Activated CD4-positive, alpha-beta T cell treated with anti-CD3 and anti-CD28 coated beads for 48 hours (primary cell): Measurements from ENCODE around the gene HTR3A.
"Not testable (repeated sequence)": the region's sequence is repeated elsewhere in the genome, so short reads cannot be mapped to it uniquely, and the experiment has no call there.

ENCODE experiments used
- DNase-seq: peaks from one replicate; pipeline ENCODE4 v3.0.0-alpha.2; 2020

HTR3A gene

GRCh38 chr11:113974741-113975470 lies at the start of gene HTR3A:
TSS of gene HTR3A (plus strand) at chr11:113975108. CDS start at chr11:113975326, 218 bp downstream.
- no peak for DNase-seq

- DNase-seq: no peak
Measured at GRCh38 chr11:113926273-113927197, 48.4 kb upstream of the HTR3A start.

GRCh38 chr11:113928311-113928710 lies 46.6 kb upstream of the HTR3A start:
- no peak for DNase-seq

- no peak for DNase-seq
Measured at GRCh38 chr11:113932788-113933187, 42.1 kb upstream of the HTR3A start.

GRCh38 chr11:113934193-113934592 lies 40.7 kb upstream of the HTR3A start:
- not testable (repeated sequence) for DNase-seq

GRCh38 chr11:113934761-113935160 lies 40.1 kb upstream of the HTR3A start:
- no peak for DNase-seq

- no peak for DNase-seq
Measured at GRCh38 chr11:113935858-113936257, 39.0 kb upstream of the HTR3A start.

GRCh38 chr11:113937918-113938317 lies 37.0 kb upstream of the HTR3A start:
- DNase-seq: no peak

GRCh38 chr11:113942256-113942655 lies 32.7 kb upstream of the HTR3A start:
- no peak for DNase-seq

- DNase-seq: not testable (repeated sequence)
Measured at GRCh38 chr11:113946162-113946561, 28.7 kb upstream of the HTR3A start.

- DNase-seq: no peak
Measured at GRCh38 chr11:113947994-113948393, 26.9 kb upstream of the HTR3A start.

GRCh38 chr11:113949891-113950290 lies 25.0 kb upstream of the HTR3A start:
- DNase-seq: no peak

- no peak for DNase-seq
Measured at GRCh38 chr11:113951537-113951936, 23.4 kb upstream of the HTR3A start.

- no peak for DNase-seq
Measured at GRCh38 chr11:113952070-113952469, 22.8 kb upstream of the HTR3A start.

GRCh38 chr11:113952588-113952987 lies 22.3 kb upstream of the HTR3A start:
- no peak for DNase-seq

- no peak for DNase-seq
Measured at GRCh38 chr11:113954235-113954634, 20.7 kb upstream of the HTR3A start.

GRCh38 chr11:113956986-113957385 lies 17.9 kb upstream of the HTR3A start:
- no peak for DNase-seq

GRCh38 chr11:113960702-113961330 lies 14.1 kb upstream of the HTR3A start:
- no peak for DNase-seq

GRCh38 chr11:113967361-113967760 lies 7.5 kb upstream of the HTR3A start:
- DNase-seq: no peak

GRCh38 chr11:113971506-113972195 lies 3.3 kb upstream of the HTR3A start:
- no peak for DNase-seq

GRCh38 chr11:113977071-113977490 lies 2.2 kb downstream of the HTR3A start:
- no peak for DNase-seq

GRCh38 chr11:113977701-113978100 lies 2.8 kb downstream of the HTR3A start:
- DNase-seq: no peak

- DNase-seq: no peak
Measured at GRCh38 chr11:113979431-113979830, 4.5 kb downstream of the HTR3A start.
